B cell (primary cell): ENCODE results near the gene SEMA3G.

Source experiments
- CTCF ChIP-seq: fragments of 200-600 bp; IDR thresholded peaks from one replicate; pipeline ENCODE4 v1.8.0; 2022; ENCODE audit warnings: antibody characterized with exemption, mild to moderate bottlenecking
- EZH2 ChIP-seq: IDR thresholded peaks from 2 replicates; pipeline ENCODE4 v1.6.1; 2012; ENCODE audit warnings: borderline replicate concordance, low read depth, mild to moderate bottlenecking, moderate library complexity, low read length; ENCODE audit not compliant: insufficient read depth, poor library complexity, severe bottlenecking

DNA sequence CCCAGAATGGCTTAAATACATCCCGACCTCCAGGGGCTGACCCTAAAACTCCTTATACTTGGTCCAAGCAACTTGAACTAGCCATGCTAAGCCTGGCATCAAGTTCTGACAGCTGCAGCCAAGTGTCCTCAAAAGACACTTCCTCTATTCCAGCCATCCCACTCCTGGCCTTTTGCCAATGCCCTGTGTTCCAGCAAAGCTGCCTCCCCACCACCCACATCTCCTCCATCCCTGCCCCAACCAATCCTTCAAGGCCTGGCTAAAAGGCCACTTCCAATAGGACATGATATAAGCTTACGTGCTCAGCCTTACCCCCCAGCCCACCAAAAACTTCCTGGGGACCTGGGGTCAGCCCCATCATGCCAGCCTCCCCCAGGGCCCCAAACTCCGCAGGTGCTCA, 40.9 kb downstream of the SEMA3G start:
- TF ChIP-seq CTCF (no peak), EZH2 (no peak)
